A549 (cell line): Measurements from ENCODE around the gene EP400. TPM values are rescaled to one million over a fixed set of nuclear protein-coding genes. Genes with fewer than 3 reads are reported as not detected.
A peak's percentile ranks its signal among the peaks of the same experiment; 100 is the strongest.

ENCODE experiments used
- CBX2 ChIP-seq: fragments of 200-600 bp; sonication (generic); IDR thresholded peaks from 2 replicates; pipeline ENCODE4 v1.6.1; 2016; ENCODE audit warnings: low read depth, mild to moderate bottlenecking, borderline replicate concordance
- CEBPB ChIP-seq, 2 experiments: fragments of >200 bp in 1 of 2; sonication (Bioruptor Twin) in 1 of 2; formaldehyde crosslinking in 1 of 2; IDR thresholded peaks; 2 replicates each; pipeline ENCODE4 v1.6.1; 2012 to 2016
- EHF ChIP-seq: fragments of 250-450 bp; sonication (Bioruptor Pico); IDR thresholded peaks from 2 replicates; pipeline ENCODE4 v1.5.0; 2020; ENCODE audit warnings: mild to moderate bottlenecking
- EHMT2 ChIP-seq: fragments of 200-600 bp; sonication (generic); IDR thresholded peaks from 2 replicates; pipeline ENCODE4 v1.6.1; 2016; ENCODE audit warnings: antibody characterized with exemption, low read depth, mild to moderate bottlenecking, moderate library complexity
- ELK1 ChIP-seq: fragments of 150-350 bp; IDR thresholded peaks from 2 replicates; pipeline ENCODE4 v1.6.1; 2014; ENCODE audit warnings: low read depth, mild to moderate bottlenecking, low read length
- EP300 ChIP-seq, 2 experiments: fragments of >200 bp; sonication (Bioruptor Twin); formaldehyde crosslinking; IDR thresholded peaks; 2 replicates in 1 of 2; 3 replicates in 1 of 2; pipeline ENCODE4 v1.6.1; 2016 to 2017
- ESRRA ChIP-seq: fragments of 150-350 bp; IDR thresholded peaks from 2 replicates; pipeline ENCODE4 v1.6.1; 2014; ENCODE audit warnings: mild to moderate bottlenecking, low read length, borderline replicate concordance
- GATA3 ChIP-seq: IDR thresholded peaks from 2 replicates; pipeline ENCODE4 v1.6.1; 2012; ENCODE audit warnings: borderline replicate concordance
- HES2 ChIP-seq: fragments of >200 bp; sonication (Bioruptor Twin); formaldehyde crosslinking; IDR thresholded peaks from 2 replicates; pipeline ENCODE4 v1.6.1; 2016
- HOXA7 ChIP-seq: fragments of 250-450 bp; sonication (Bioruptor Pico); IDR thresholded peaks from 2 replicates; pipeline ENCODE4 v1.5.0; 2020; ENCODE audit warnings: mild to moderate bottlenecking, moderate library complexity
- HOXB13 ChIP-seq: fragments of 250-450 bp; sonication (Bioruptor Pico); IDR thresholded peaks from 2 replicates; pipeline ENCODE4 v1.5.0; 2020; ENCODE audit warnings: low read depth, mild to moderate bottlenecking, moderate library complexity
- JUNB ChIP-seq: fragments of >200 bp; sonication (Bioruptor Twin); formaldehyde crosslinking; IDR thresholded peaks from 2 replicates; pipeline ENCODE4 v1.6.1; 2016
- KDM5A ChIP-seq: fragments of 200-600 bp; sonication (generic); IDR thresholded peaks from 2 replicates; pipeline ENCODE4 v1.6.1; 2016; ENCODE audit warnings: antibody characterized with exemption, mild to moderate bottlenecking
- NFE2L2 ChIP-seq: fragments of 150-350 bp; conservative IDR thresholded peaks from 2 replicates; pipeline ENCODE4 v1.6.1; 2014; ENCODE audit warnings: low read length
- PBX3 ChIP-seq: IDR thresholded peaks from 2 replicates; pipeline ENCODE4 v1.6.1; 2012
- PHF8 ChIP-seq: fragments of 200-600 bp; sonication (generic); IDR thresholded peaks from 2 replicates; pipeline ENCODE4 v1.6.1; 2016; ENCODE audit warnings: low read depth, mild to moderate bottlenecking, antibody characterized with exemption, moderate library complexity, borderline replicate concordance
- RAD21 ChIP-seq, 2 experiments: fragments of >200 bp in 1 of 2; sonication (Bioruptor Twin) in 1 of 2; formaldehyde crosslinking in 1 of 2; IDR thresholded peaks in 1 of 2; conservative IDR thresholded peaks in 1 of 2; 2 replicates in 1 of 2; 3 replicates in 1 of 2; pipeline ENCODE4 v1.6.1; 2012 to 2018; ENCODE audit warnings: inconsistent platforms in 1 of 2
- RCOR1 ChIP-seq: fragments of 150-350 bp; IDR thresholded peaks from 2 replicates; pipeline ENCODE4 v1.6.1; 2014; ENCODE audit warnings: antibody characterized with exemption, low read length, low read depth
- REST ChIP-seq: fragments of 200-600 bp; sonication (generic); IDR thresholded peaks from 2 replicates; pipeline ENCODE4 v1.6.1; 2016; ENCODE audit warnings: antibody characterized with exemption, mild to moderate bottlenecking, moderate library complexity
- RNF2 ChIP-seq: fragments of 200-600 bp; sonication (generic); IDR thresholded peaks from 2 replicates; pipeline ENCODE4 v1.6.1; 2016; ENCODE audit warnings: low read depth, mild to moderate bottlenecking, antibody characterized with exemption, moderate library complexity, borderline replicate concordance
- SMC3 ChIP-seq: fragments of >200 bp; sonication (Bioruptor Twin); formaldehyde crosslinking; IDR thresholded peaks from 3 replicates; pipeline ENCODE4 v1.6.1; 2018; ENCODE audit warnings: inconsistent platforms
- ZFP36 ChIP-seq: fragments of 450-650 bp; IDR thresholded peaks from 2 replicates; pipeline ENCODE4 v1.6.1; 2014; ENCODE audit warnings: borderline replicate concordance; ENCODE audit not compliant: partially characterized antibody
- polyA plus RNA-seq, 4 experiments: library from polyadenylated mRNA; depleted of rRNA in 3 of 4; stranded (reverse); fragments of >200 nt; fragmentation: RNase III in 1 of 4; extraction: RNeasy Plus Mini Kit Qiagen cat#74134 plus additional on column Dnase treatment in 1 of 4; gene quantifications; 2 replicates in 3 of 4; 3 replicates in 1 of 4; pipeline ENCODE4 v1.2.3, GENCODE V29; 2011 to 2017

EP400 gene
- polyA plus RNA-seq, 2 of the 4 experiments (the other 2 are of a cell fraction): 9.7 to 15.2 TPM

GRCh38 chr12:131928711-131929580 is 20.8 kb upstream of the EP400 start, which contains the start of gene PUS1 (continued):
- TF ChIP-seq ESRRA (no peak), GATA3 (no peak), EP300 (IDR thresholded peaks at IDR 0.05) (0 out of 5 replicates have a peak, but pooled peaks of 1 of the 2 experiments have one; percentile 18), JUNB (no peak), CBX2 (no peak), HES2 (no peak), PHF8 (peak; percentile 53; the same call in 1 of the 2 replicates), NFE2L2 (no peak), ZFP36 (no peak), EHF (CRISPR knock-in tag) (no peak), KDM5A (no peak), HOXA7 (CRISPR knock-in tag) (no peak), ELK1 (no peak), RCOR1 (no peak), PBX3 (peak; percentile 27; the same call in 1 of the 2 replicates), SMC3 (peak; percentile 34; the same call in 1 of the 3 replicates), REST (no peak), EHMT2 (no peak), RNF2 (0 out of 2 replicates have a peak, but pooled peaks have one; percentile 46), RAD21 (conservative IDR thresholded peaks at IDR 0.05 in 1 of 2, IDR thresholded peaks at IDR 0.05 in 1 of 2) (peak in 1 of 2 experiments; percentile 36; a peak in 4 of 5 replicates), CEBPB (IDR thresholded peaks at IDR 0.05) (no peak), HOXB13 (CRISPR knock-in tag) (no peak)
